HG02763 (cell line): ENCODE data around the gene NDUFA13.

Experiments used
- ATAC-seq: cut with Tn5 transposase; IDR thresholded peaks from one replicate; pipeline ENCODE4 v1.9.1; 2021; ENCODE audit warnings: mild to moderate bottlenecking, moderate library complexity; ENCODE audit not compliant: unreplicated experiment

NDUFA13 gene

DNA sequence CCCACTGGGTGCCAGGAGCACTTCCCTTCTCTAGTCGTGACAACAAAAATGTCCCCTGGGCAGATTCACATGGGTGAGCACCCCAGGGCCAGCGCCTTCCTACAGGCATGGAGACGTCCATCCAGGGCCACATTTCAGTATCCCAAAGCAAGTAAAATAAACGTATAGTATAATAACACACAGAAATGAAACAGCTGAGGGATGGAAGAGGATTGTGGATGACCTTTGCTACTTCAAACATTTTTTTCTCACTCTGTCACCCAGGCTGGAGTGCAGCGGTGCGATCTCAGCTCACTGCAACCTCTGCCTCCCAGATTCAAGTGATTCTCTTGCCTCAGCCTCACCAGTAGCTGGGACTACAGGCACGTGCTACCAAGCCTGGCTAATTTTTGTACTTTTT, 50.3 kb downstream of the NDUFA13 start:
- ATAC-seq, result no peak

DNA sequence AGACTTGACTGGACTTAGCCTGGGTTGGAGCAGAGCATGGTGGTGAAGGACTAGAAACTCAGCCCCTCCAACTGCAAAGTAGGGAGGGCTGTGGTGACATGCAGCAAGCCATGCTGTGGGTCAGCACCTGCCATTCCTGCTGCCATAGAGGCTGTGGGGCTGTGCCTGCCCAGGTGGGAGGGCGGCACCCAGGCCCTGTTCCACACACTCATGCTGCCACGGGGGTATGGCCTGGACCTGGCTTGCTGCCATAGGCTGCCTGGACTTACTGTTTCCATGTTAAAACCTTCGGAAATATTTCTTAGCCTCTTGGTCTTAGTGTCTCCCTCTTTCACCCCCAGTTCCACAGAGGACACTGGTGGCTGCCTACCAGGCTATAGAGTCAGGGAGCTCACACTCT, 51.4 kb downstream of the NDUFA13 start:
- ATAC-seq, result no peak

DNA sequence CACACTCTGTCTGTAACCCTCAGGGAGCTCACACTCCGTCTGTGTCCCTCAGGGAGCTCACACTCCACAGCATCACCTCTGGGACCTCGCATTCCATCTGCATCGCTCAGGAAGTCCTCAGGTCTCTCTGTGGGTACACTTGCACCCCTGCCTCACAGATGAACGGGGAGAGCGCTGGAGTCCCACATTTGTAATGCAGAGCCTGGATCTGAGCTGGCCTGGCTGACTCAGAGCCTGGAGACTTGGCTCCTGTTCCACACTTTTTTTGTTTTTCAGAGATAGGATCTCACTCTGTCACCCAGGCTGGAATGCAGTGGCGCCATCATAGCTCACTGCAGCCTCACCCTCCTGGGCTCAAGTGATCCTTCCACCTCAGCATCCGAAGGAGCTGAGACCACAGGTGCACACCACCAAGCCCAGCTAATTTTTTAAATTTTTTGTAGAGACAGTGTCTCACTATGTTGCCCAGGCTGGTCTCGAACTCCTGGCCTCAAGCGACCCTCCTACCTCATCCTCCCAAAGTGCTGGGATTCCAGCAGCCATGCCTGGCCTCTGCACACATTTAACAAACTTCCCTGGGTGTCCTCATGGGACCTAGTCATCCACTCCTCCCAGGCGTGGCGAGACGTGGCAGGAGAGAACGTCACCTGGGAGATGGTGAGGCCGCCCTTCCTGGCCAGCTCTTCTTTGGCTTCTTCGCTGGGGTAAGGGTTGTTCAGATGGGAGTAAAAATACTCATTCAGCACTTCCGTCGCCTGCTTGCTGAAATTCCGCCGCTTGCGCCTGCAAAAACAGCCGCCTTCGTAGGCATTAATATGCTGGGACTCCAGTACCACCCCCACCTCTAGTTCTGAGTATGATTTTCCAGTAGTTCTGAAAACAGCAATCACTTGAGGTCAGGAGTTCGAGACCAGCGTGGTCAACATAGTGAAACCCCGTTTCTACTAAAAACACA, 53.1 kb downstream of the NDUFA13 start:
- ATAC-seq, result no peak

DNA sequence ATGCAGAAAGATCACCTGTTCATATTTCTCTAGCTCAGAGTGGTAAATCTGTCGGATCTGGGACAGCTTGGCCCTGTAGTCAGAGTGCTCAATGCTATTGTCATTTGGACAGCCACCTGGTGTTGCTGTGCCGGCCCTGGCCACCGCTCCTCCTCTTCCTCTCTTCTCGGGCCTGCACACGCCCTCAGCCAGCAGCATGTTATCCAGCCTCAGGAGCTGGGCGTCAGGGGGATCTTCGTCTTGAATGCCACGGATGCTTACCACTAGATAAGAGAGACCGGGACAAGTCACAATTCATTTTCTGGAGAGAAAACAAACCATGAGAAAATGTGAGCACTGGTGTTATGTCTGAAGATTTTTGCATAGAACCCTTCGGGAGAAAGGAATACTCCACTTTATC, 54.5 kb downstream of the NDUFA13 start:
- ATAC-seq, result no peak

DNA sequence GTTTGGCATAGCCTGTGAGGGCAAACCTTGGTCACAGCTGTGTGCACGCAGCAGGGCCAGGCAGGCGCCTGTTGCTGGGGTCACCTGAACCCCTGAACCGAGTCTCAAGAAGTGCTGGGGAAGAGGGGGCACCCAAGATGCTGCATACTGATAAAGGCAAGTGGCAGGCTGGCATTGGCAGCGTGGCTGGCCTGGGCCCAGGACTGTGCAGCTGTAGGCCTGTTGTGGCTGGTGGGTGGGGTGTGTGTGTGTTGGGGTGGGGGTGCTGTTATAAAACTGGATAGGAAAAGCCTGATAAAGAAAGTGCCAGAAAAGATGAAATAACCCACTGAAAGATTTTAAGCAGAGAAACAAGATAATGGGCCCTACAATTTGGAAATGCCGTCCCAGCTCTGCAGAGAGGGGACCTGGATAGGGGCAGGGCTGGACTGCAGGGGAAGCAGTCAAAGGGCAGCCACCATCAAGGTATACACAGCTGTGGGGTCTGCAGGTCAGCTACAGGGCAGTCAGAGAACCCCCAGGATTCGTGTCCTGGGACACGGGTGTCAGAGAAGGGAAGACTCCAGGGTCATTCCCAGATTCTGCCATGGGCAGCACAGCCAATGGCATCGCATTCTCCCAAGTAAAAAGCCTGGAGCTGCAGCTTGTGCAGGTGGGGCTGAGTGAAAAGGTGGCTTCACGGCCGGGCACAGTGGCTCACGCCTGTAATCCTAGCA, 55.2 kb downstream of the NDUFA13 start:
- ATAC-seq, result no peak

DNA sequence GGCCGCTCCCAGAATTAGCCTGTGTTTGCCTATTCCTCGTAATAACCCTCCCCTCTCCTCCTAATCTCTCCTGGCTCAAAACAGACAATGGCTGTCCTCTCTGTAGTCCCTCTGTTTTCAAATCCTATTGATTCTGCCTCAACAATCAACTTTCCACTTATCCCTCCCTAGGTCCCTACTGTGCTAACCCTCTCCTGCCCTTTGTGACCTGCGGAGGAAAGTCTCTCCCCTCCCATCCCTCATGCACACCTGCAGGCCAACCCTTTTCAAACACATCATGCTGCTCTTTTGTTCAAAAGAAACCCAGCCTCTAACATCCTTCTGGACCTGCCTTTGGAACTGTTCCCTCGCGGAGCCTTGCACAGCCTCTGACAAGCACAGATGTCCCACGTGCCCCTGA, 59.4 kb downstream of the NDUFA13 start:
- no peak for ATAC-seq
